CD4-positive, alpha-beta T cell treated with Interleukin-21 for 1 hour (primary cell): Measurements from ENCODE around the gene TMEM163.

Experiments used
- DNase-seq: peaks from one replicate; pipeline ENCODE4 v3.0.0-alpha.2; 2020

The TMEM163 gene

GRCh38 chr2:134425724-134426496 lies 292.9 kb downstream of the TMEM163 start:
- DNase-seq = no peak

GRCh38 chr2:134421556-134422328 lies 297.1 kb downstream of the TMEM163 start:
- DNase-seq = no peak

- no peak for DNase-seq
Observed at GRCh38 chr2:134420920-134421319, 297.9 kb downstream of the TMEM163 start.

GRCh38 chr2:134420259-134420658 lies 298.5 kb downstream of the TMEM163 start:
- DNase-seq = no peak

GRCh38 chr2:134417968-134418582 lies 300.7 kb downstream of the TMEM163 start:
- DNase-seq = no peak

- no peak for DNase-seq
Observed at GRCh38 chr2:134416637-134417036, 302.2 kb downstream of the TMEM163 start.

- DNase-seq = no peak
Observed at GRCh38 chr2:134416018-134416417, 302.8 kb downstream of the TMEM163 start.

- no peak for DNase-seq
Observed at GRCh38 chr2:134413912-134414311, 304.9 kb downstream of the TMEM163 start.

GRCh38 chr2:134413430-134413829 lies 305.4 kb downstream of the TMEM163 start:
- DNase-seq = no peak

GRCh38 chr2:134412639-134412999 lies 306.2 kb downstream of the TMEM163 start:
- no peak for DNase-seq

GRCh38 chr2:134411828-134412638 lies 306.8 kb downstream of the TMEM163 start:
- DNase-seq = peak; percentile 78

- DNase-seq = no peak
Observed at GRCh38 chr2:134411279-134411827, 307.4 kb downstream of the TMEM163 start.

- no peak for DNase-seq
Observed at GRCh38 chr2:134410831-134411231, 308.0 kb downstream of the TMEM163 start.

GRCh38 chr2:134410006-134410405 lies 308.8 kb downstream of the TMEM163 start:
- DNase-seq = peak; percentile 4

- no peak for DNase-seq
Observed at GRCh38 chr2:134408791-134409190, 310.0 kb downstream of the TMEM163 start.

GRCh38 chr2:134408386-134408785 lies 310.4 kb downstream of the TMEM163 start:
- DNase-seq = no peak

GRCh38 chr2:134407154-134407890 lies 311.5 kb downstream of the TMEM163 start:
- DNase-seq = no peak

GRCh38 chr2:134406736-134407135 lies 312.1 kb downstream of the TMEM163 start:
- DNase-seq = no peak

- DNase-seq = no peak
Observed at GRCh38 chr2:134406311-134406710, 312.5 kb downstream of the TMEM163 start.
